HepG2 (cell line): ENCODE data around the gene PGC. TPM values are rescaled to one million over a fixed set of nuclear protein-coding genes. Genes with fewer than 3 reads are reported as not detected.

Source experiments
- ATAC-seq: fragments of 200-7000 bp; cut with Tn5 transposase; 3 replicates; pipeline ENCODE4 v1.9.1; 2020; ENCODE audit warnings: mild to moderate bottlenecking, moderate library complexity
- BruUV-seq: library from RNA; stranded (reverse); fragments of 400-500 nt; replicated peaks from 2 replicates; lab custom pipeline; 2021; lab: Mats Ljungman, UMichigan
- CTCF ChIA-PET: fragments of 300-600 bp; formaldehyde crosslinking; extraction: SDS; loops from one replicate; lab custom pipeline; 2021; ENCODE audit warnings: low total read pairs, inconsistent platforms, low intra/inter-chr PET ratio; lab: Yijun Ruan, JAX
- POLR2A ChIA-PET: fragments of 350-600 bp; sonication (Branson Sonifier 250); formaldehyde crosslinking; loops from one replicate; lab custom pipeline; 2020; ENCODE audit warnings: antibody characterized with exemption, inconsistent platforms; lab: Yijun Ruan, JAX
- DNase-seq: peaks from one replicate; pipeline ENCODE4 v3.0.0-alpha.2; 2015; ENCODE audit warnings: low spot score
- FAIRE-seq: peaks from 3 replicates; lab custom pipeline; 2011; peaks lifted over from hg19 to GRCh38; lab: Jason Lieb, UNC
- H2AFZ ChIP-seq: one replicate; pipeline ENCODE4 v1.6.1; 2011; ENCODE audit warnings: low read length, inconsistent platforms
- H3K27ac ChIP-seq: fragments of 300-600 bp; 3 replicates; pipeline ENCODE4 v1.8.0; 2011; ENCODE audit warnings: mixed run types, mild to moderate bottlenecking, mixed read lengths, low read length, inconsistent platforms; ENCODE audit not compliant: insufficient read depth; ENCODE audit errors: extremely low read length
- H3K27me3 ChIP-seq, 2 experiments: fragments of 200-600 bp in 1 of 2; 2 replicates in 1 of 2; 3 replicates in 1 of 2; pipeline versions ENCODE4 v1.6.0 to v1.8.0; 2011; ENCODE audit warnings: low read length in 2 of 2, mild to moderate bottlenecking in 2 of 2, moderate library complexity in 2 of 2, inconsistent platforms in 1 of 2; ENCODE audit not compliant: insufficient read depth in 2 of 2, control insufficient read depth in 1 of 2
- H3K36me3 ChIP-seq, 2 experiments: fragments of 200-600 bp in 1 of 2; replicated peaks in 1 of 2; 2 replicates in 1 of 2; 3 replicates in 1 of 2; pipeline versions ENCODE4 v1.5.1 to v1.8.0; 2011; ENCODE audit warnings: low read length in 2 of 2, inconsistent platforms in 1 of 2; ENCODE audit not compliant: insufficient read depth in 2 of 2, control insufficient read depth in 1 of 2
- H3K4me1 ChIP-seq: 2 replicates; pipeline ENCODE4 v1.5.1; 2012; ENCODE audit warnings: low read length, inconsistent platforms; ENCODE audit not compliant: insufficient read depth
- H3K4me2 ChIP-seq: 2 replicates; pipeline ENCODE4 v1.6.0; 2011; ENCODE audit warnings: low read depth, low read length, inconsistent platforms
- H3K4me3 ChIP-seq, 3 experiments: fragments of 200-600 bp in 1 of 3; sonication (generic), shearing (Covaris generic) in 1 of 3; replicated peaks in 1 of 3; 2 replicates each; pipeline ENCODE4 v1.5.1; 2011 to 2016; ENCODE audit warnings: low read length in 3 of 3, inconsistent platforms in 2 of 3, low read depth in 2 of 3, mild to moderate bottlenecking in 2 of 3, control low read depth in 1 of 3, mixed read lengths in 1 of 3; ENCODE audit not compliant: insufficient read depth in 1 of 3
- H3K79me2 ChIP-seq: one replicate; pipeline ENCODE4 v1.6.1; 2011; ENCODE audit warnings: low read length, inconsistent platforms; ENCODE audit not compliant: insufficient read depth
- H3K9ac ChIP-seq: 2 replicates; pipeline ENCODE4 v1.6.0; 2011; ENCODE audit warnings: mild to moderate bottlenecking, low read depth, low read length, inconsistent platforms; ENCODE audit not compliant: insufficient read depth
- H3K9me3 ChIP-seq: 2 replicates; pipeline ENCODE4 v1.5.1; 2012; ENCODE audit warnings: mild to moderate bottlenecking, low read length
- H4K20me1 ChIP-seq: 2 replicates; pipeline ENCODE4 v1.6.0; 2011; ENCODE audit warnings: inconsistent platforms, mild to moderate bottlenecking, low read length, moderate library complexity; ENCODE audit not compliant: insufficient read depth
- HDAC6 ChIP-seq: fragments of 200-600 bp; sonication (generic); IDR thresholded peaks from 2 replicates; pipeline ENCODE4 v1.7.0; 2017; ENCODE audit warnings: mild to moderate bottlenecking, antibody characterized with exemption, low read length, low read depth
- JUN ChIP-seq: sonication (generic); formaldehyde crosslinking; IDR thresholded peaks from 2 replicates; pipeline ENCODE4 v1.4.0; 2020; ENCODE audit warnings: mild to moderate bottlenecking, missing genetic modification reagents
- KDM2A ChIP-seq: sonication (generic); formaldehyde crosslinking; IDR thresholded peaks from 2 replicates; pipeline ENCODE4 v1.4.0; 2020; ENCODE audit warnings: low read depth, missing genetic modification reagents, borderline replicate concordance
- SP2 ChIP-seq: sonication (generic); formaldehyde crosslinking; IDR thresholded peaks from 2 replicates; pipeline ENCODE4 v1.5.1; 2020; ENCODE audit warnings: mild to moderate bottlenecking, missing genetic modification reagents
- STAT6 ChIP-seq: sonication (generic); formaldehyde crosslinking; IDR thresholded peaks from 2 replicates; pipeline ENCODE4 v1.4.0; 2020; ENCODE audit warnings: missing genetic modification reagents, mild to moderate bottlenecking, borderline replicate concordance
- ZNF768 ChIP-seq: sonication (generic); formaldehyde crosslinking; IDR thresholded peaks from 2 replicates; pipeline ENCODE4 v1.4.0; 2020; ENCODE audit warnings: missing genetic modification reagents
- in situ Hi-C: cut with HindIII; loops from 2 replicates; pipeline ENCODE4 v1.10.0; 2017; ENCODE audit warnings: low pct_unique_long_range_greater_than_20kb; ENCODE audit not compliant: extremely low pct_ligation_motif_present
- intact Hi-C: fragments of 100-400 bp; cut with micrococcal nuclease; formaldehyde crosslinking; loops from one replicate; pipeline ENCODE4 v1.10.0; 2022; ENCODE audit not compliant: unreplicated experiment
- polyA plus RNA-seq, 8 experiments: library from polyadenylated mRNA; depleted of rRNA in 3 of 8; stranded (reverse) in 7 of 8; unstranded in 1 of 8; fragments of >200 nt; fragmentation: Illumina TruSeq in 4 of 8; extraction: Trizol in 4 of 8; gene quantifications; 2 replicates each; pipeline versions ENCODE4 v1.2.1 to v1.2.3, GENCODE V29; 2011 to 2016; ENCODE audit warnings: low read depth in 4 of 8, missing spikeins in 1 of 8, mixed read lengths in 1 of 8; ENCODE audit not compliant: insufficient read depth in 1 of 8
- total RNA-seq, 5 experiments: library from RNA; depleted of rRNA; stranded (reverse); fragments of >200 nt; fragmentation: Illumina TruSeq; extraction: Trizol; gene quantifications; 2 replicates each; pipeline ENCODE4 v1.2.3, GENCODE V29; 2016; ENCODE audit warnings: low read depth in 1 of 5

PGC gene
- total and polyA plus RNA-seq, 2 of the 13 experiments (the other 11 are each of a cell fraction or from before 2014, with no cell fraction given), result 426 to 502 TPM

GRCh38 chr6:41732591-41733359 lies 14.4 kb downstream of the PGC start (continued):
- TF ChIP-seq STAT6 (CRISPR knock-in tag) (no peak), SP2 (CRISPR knock-in tag) (no peak), JUN (CRISPR knock-in tag) (no peak), HDAC6 (no peak)

GRCh38 chr6:41732149-41732548 lies 15.0 kb downstream of the PGC start:
- in situ Hi-C loops, result no loop called here
- DNase-seq (no peak), FAIRE-seq (no peak), ATAC-seq (no peak)
- no peak overlapping the region for H3K9ac ChIP-seq
- CTCF ChIA-PET, result no interaction called here
- no peak overlapping the region for H2AFZ ChIP-seq
- peaks cover 5% of the 10 kb centered on the region for H3K79me2 ChIP-seq
- TF ChIP-seq ZNF768 (CRISPR knock-in tag) (peak; percentile 78; the same call in 1 of the 2 replicates), KDM2A (CRISPR knock-in tag) (no peak)
- no peaks in the 10 kb centered on the region for H4K20me1 ChIP-seq
- no peaks in the 10 kb centered on the region; a peak in 1 of 5 replicates for H3K27me3 ChIP-seq
- no peaks in the 10 kb centered on the region for H3K36me3 ChIP-seq
- POLR2A ChIA-PET, result interaction anchor here (2.2 to 5.1 kb wide), 3 partner anchors 10 to 55 kb away, joined by 7 to 60 read pairs (median 20); partner anchors contain the start of gene TOMM6
- peak overlapping the region in 1 of 3 experiments; percentile 76; a peak in 1 of 6 replicates for H3K4me3 ChIP-seq
- intact Hi-C loops, result no loop called here
- H3K4me2 ChIP-seq, result peak overlapping the region; percentile 87; the same call in 1 of the 2 replicates
- peaks cover 60% of the 10 kb centered on the region for H3K4me1 ChIP-seq
- no peak overlapping the region for H3K27ac ChIP-seq
- BruUV-seq, result no TSS peak
- H3K9me3 ChIP-seq, result no peaks in the 10 kb centered on the region
